Right forelimb (tissue), 1 donor: ENCODE data around the gene TBX1.
"Not testable (repeated sequence)": the region's sequence is repeated elsewhere in the genome, so short reads cannot be mapped to it uniquely, and the experiment has no call there.

Experiments used
- DNase-seq: peaks from one replicate; pipeline ENCODE4 v3.0.0-alpha.2; 2018

The TBX1 gene

DNA sequence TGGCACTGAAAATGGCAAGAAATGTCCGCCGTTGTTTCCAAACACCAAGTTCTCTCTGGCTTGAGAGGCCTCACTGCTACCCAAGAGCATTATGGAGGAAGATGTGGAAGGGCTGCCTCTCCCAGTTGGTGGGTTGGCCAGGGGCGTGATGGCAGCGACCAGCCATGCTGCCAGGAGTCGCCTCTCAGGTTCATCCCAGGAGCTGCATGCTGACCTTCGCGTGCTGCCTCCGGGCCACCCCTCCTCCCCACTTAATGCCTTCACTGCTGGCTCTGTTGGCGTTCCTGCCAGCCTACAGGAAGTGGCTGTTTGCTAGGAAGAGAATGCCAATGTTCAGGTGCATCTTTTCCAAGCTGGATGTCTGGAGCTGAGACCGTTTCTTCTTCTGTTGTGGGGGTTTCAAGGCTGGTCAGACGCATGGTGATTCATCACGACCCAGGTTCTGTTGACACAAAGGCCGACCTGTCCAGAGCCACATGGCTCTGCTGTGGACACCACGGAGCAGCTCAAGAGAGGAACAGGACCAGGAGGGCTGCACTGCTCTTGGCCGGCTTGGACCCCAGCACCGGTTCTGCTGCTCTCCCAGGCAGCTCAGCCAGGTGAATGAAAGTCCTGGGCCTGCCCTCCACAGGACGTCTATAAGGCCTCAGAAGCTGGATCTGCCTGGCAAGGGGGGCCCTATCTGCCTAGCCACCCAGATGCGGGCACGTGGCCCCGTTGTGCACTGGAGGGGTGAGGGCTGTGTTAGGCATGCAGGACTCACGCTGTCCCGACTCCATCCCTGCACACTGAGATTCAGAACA, 25.1 kb downstream of the TBX1 start:
- no peak for DNase-seq

DNA sequence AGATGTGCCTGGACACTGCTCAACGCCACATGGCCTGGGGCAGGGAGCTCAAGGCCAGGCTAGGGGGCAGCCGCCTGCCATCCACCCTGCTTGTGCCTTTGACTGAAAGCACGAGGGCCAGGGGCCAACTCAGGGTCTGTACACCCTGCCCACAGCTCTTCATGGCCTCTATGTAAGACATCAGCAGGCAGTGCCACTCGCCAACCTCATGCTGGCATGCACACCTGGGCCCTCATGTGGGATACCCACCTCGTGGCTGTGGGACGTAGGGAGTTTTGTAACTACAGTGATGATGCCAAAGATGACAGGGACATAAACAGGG, 25.6 kb downstream of the TBX1 start:
- DNase-seq = no peak

DNA sequence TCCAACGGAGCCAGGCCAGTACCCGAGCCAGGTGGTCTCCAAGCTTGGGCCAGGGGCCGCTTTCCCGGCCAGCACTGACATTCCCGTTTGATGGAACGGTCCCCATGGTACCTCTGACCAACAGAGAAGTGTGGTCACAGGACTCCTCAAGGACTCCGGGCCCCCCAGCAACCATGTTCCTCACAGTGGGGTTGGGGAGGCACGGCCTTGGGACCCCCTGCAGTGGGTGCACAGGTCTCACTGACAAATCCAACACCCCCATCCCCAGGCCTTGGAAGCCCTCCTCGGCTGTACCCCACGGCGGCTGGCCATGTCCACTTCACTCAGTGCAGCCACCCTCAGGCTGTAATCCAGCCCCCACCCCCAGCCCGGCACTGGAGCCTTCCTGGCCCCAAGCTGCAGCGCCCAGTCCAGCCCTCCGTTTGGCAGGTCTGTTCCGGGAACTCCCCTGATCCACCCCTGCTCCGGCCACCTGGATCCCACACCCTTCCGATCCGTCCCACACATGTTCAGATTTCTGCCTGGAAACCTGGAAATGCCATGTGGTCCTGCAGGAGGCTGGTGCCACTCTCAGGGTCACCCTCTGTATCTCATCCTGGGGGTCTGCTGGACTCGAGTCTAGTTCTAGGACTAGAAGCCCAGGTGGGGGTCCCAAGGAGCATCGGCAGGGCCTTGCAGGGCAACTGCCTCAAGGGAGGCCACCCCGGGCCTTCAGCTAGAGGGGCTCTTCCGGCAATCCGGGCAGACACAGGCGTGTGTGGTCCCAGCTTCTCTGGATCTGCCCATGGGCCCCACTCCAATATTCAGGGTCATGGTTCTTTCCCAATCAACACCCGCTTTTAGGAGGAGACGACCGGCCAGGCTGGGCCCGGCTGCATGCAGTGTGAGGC, 26.6 kb downstream of the TBX1 start:
- DNase-seq = no peak

DNA sequence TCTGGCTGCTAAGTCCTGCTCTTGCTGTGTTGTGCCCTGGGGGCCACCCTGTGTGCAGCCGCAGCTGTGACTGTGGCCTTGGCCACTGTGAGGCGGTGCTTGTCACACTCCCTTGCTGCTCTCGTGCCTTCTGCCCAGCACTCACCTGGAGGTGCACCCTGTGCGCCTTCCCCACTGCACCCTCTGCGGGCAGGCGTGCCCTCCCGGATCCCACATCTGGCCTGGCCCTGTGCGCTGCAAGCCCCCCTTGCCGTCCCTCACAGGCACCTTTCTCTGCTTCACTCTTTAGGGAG, 27.2 kb downstream of the TBX1 start:
- DNase-seq = no peak

DNA sequence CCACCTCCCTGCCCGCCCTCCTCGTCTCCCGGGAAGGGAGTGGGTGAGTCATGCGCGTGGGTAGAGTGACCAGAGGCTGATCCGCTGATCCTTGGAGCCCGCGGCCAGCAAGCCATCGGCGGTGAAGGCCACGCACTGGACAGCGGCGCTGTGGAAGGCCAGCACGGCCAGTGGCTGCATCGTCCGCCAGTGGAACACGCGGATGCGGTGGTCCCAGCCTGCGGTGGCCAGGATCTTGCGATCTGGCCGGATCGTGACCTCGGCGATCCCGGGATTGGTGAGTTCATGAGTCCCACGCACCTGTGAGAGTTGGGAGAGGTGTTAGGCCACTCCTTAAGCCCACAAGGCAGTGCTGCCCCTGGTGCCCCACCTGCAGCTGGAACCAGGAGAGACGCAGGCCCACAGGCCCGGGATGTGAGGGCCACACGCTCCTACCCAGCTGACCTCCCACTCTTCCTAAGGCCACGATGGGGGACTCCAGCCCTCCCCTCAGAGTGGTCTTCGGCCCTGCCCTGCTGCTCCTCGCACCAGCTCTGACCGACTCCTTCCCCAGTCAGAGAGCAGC, 28.2 kb downstream of the TBX1 start:
- no peak for DNase-seq

DNA sequence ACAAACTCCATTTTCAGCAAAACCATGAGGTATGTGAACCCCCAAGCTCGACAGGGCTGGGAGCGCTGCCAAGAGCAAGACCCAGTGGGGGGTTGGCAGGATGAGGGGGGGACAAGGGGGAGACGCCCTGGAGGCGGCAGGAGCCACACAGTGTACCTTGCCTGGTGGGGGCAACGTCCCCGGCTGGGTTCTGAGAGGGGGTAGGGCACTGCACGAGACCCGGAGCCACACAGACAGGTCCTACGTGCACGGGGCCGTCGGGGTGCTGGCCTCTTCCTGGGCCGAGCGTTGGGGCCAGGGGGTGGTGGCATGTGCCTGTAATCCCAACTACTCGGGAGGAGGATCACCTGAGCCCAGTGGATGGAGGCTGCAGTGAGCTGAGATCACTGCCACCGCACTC, 28.8 kb downstream of the TBX1 start:
- DNase-seq = no peak

DNA sequence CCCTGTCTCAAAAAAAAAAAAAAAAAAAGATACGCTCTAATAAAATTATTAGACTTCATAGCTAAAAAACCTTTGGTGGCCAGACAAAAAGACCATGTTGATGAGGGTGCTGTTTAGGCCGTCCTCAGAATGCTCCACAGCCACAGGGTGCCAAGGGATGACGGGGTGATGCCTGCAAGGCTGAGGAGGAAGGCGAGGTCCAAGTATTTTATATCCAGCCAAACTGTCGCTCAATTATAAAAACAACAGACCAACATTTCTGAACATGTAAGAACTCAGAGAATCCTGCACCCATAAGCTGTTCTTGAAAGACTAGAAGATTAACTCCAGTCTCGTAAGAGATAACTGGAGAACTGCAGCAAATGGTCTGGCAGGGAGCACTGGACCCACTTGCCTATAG, 29.2 kb downstream of the TBX1 start:
- no peak for DNase-seq

DNA sequence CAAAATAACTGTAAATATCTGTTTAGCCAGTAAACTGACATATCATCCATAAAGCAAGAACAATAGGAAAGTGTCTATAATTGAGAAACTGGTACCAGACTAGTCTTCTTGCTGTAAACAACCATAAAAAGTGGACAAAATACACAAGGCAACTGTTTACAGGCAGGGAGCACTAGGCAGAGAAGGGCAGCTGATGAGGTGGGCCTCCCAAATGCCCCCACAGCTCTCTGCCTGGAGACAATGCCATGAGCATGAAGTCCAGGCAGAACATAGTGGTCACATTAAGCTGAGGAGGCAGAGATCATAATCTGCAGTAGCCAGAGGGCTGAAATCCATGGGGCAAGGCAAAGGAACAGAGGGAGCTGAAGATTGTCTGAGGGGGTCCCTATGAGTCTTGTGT, 30.7 kb downstream of the TBX1 start:
- no peak for DNase-seq

DNA sequence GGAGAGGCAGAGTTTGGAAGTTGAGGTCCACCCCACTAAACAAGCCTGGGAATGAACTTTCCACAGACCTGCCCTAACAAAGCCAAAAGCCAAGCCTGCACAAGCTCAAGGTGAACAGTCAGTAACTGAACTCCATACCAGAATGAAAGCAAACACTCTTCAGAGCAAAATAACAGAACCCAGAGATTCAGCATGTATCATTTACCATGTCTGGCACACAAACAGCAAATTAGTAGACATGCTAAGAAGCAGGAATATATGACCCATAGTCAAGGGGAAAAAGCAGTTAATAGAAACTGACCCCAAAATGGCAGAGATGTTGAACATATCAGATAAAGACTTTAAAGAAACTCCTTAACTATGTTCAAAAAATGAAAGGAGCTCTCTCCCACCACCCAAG, 31.3 kb downstream of the TBX1 start:
- no peak for DNase-seq

DNA sequence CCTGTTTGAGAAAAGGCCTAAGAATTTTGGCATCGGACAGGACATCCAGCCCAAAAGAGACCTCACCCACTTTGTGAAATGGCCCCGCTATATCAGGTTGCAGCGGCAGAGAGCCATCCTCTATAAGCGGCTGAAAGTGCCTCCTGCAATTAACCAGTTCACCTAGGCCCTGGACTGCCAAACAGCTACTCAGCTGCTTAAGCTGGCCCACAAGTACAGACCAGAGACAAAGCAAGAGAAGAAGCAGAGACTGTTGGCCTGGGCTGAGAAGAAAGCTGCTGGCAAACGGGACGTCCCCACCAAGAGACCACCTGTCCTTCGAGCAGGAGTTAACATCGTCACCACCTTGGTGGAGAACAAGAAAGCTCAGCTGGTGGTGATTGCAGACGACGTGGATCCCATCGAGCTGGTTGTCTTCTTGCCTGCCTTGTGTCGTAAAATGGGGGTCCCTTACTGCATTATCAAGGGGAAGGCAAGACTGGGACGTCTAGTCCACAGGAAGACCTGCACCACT, 31.9 kb downstream of the TBX1 start:
- DNase-seq = not testable (repeated sequence)

DNA sequence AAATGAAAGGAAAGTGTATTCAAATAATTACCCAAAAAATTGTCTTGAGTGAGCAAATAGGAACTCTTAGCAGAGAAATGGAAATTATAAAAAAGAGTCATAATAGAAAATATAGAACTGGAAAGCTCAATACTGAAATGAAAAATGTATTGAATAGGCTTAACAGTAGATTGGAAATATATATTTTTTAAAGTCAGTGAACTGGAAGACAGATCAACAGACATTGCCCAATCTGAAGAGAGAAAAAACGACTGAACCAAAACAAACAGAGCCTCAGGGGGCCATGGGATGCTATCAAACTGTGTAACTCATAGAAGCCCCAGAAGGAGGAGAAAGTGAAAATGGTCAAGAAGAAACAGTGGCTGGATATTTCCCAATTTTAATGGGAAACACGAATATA, 32.6 kb downstream of the TBX1 start:
- no peak for DNase-seq

DNA sequence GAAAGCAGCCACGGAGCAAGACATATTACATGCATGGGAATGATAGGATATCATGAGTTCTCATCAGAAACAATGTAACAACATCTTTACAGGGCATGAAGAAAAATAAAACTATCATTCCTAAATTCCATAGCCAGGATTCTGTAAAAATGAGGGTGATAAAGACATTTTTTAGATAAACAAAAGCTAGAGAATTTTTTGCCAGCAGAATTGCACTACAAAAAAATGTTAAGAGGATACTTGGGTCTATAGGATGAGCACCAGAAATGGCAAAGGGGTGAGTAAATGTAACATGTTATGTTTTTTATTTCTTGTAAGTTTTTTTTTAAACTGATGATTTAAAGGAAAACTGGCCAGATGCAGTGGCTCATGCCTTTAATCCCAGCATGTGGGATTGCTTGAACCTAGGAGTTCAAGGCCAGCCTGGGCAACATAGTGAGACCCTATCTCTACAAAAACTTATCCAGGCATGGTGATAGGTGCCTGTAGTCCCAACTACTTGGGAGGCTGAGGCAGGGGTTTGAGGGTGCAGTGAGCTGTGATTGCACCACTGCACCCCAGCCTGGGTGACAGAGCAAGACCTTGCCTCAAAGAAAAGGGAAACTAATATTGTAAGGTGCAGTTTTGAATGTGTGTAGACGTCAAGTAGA, 33.2 kb downstream of the TBX1 start:
- DNase-seq = no peak

DNA sequence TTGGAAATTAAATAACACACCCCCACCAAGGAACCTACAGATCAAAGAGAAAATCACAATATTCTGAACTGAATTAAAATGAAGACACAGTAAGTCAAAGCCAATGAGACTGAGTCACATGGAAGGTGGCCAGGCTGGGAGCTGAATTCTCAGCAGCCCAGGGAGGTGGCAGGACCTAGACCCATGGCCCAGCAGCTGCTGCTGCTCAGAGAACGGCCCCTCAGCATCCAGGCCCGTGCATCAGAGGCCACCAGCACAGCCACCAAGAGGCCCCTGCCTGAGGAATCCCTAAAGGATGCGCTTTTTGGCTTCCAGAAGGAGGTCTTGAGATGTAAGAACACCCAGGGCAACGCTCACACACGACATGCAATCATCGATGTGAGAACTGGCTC, 35.0 kb downstream of the TBX1 start:
- no peak for DNase-seq

DNA sequence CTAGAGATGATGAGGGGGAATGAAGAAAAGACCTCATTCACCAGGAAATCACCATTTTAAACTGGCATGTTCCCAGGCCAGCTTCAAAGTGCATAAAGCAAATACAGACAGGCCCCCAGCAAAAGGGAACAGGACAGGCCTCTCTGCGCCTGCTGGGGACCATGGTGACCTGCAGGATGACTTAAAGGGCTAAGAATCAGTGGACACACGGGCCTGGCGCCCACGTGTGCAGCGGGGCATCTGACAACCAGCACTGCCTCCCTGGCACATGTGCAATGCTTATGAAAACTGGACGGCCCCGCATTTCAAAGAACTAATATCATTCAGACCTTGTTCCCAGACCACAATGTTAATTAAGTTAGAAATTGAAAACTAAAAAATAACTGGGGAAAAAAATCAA, 35.6 kb downstream of the TBX1 start:
- no peak for DNase-seq

DNA sequence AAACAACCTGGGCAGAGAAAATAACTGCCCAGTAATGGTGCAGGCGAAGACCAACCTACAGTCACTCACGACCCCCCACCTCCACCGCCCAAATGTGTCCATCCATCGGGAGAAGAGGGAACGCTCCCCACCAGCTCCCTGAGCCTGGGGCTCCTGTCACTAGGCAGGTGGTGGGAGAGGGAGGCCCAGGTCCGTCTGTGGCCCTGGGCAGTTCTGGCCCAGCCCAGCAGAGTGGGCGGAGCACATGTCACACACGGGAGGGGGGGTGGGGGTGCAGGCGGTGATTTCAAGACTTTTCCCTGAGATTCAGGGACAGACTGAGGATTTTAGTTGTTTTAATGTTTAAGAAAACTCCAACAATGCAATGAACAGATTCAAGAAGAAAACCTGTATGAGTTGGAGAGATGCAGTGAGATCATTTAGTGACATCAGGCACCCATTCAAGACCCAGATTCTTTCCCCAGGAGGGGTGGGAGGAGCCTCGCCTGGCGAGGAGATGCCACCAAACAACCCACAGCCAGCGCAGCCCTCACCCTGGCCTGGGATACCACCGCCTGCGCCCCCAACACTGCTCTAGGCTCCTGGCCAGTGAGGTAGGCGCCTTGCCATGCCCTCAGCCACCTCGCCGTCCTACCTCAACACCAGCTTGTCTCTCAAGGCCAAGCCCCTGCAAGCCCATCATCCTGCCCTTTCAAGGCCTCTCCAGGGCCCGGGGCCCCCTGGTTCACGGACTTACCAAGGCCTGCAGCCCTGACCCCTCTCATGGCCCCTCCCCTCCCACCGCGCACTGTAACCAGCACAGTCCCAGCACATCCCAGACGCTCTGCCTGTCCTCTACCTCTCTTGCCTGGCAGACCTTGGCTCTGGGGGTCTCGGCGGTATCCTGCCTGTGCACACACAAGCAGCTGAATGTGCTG, 36.8 kb downstream of the TBX1 start:
- no peak for DNase-seq

DNA sequence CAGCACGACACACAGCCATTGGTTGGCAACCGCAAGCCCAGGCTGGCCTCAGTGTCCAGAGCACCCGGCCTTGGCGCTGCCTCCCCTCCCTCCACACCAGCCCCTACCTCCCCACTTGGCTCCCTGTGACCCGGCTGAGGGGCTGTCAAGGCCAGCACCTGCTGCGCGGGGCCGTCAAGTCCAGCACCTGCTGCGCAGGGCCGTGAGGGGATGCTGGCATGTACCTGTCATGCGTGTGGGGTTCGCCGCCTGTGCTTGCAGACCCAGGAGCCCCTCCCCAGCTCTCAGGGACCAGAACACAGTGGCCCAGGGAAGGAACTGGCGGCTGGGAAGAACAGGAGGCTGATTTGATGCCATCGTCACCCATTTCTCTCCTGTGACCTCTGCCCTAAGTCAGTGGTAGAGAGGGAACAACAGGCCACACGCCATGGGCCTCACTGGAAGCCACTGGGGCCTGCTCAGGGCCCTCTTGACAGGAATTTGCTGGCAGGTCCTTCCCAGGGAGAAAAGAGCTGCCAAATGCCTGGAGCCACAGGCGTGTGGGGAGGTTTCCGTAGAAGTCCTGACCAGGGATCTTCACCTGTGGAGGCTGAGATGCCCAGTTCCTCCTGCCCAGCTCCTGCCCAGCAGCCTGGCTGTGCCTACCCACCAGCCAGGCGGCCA, 37.6 kb downstream of the TBX1 start:
- no peak for DNase-seq

DNA sequence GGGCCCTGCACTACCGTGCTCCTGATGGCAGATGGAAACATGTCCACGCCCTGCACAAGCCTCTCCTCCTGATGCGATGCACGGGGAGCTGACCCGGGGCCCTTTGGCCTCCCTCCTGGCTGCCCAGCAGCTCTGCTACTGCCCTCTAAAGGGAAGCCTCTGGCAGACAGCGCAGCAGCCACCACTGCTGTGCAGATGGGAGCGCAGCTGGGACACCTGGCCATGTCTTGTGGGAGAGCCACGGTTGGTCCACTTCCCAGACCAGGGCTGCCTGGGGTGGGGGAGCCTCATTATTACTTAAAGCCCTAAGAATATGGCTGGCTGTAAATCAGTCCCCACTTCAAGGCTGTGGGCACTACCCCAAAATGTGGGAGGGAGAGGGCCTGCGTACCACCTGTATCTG, 38.3 kb downstream of the TBX1 start:
- DNase-seq = peak; percentile 68

DNA sequence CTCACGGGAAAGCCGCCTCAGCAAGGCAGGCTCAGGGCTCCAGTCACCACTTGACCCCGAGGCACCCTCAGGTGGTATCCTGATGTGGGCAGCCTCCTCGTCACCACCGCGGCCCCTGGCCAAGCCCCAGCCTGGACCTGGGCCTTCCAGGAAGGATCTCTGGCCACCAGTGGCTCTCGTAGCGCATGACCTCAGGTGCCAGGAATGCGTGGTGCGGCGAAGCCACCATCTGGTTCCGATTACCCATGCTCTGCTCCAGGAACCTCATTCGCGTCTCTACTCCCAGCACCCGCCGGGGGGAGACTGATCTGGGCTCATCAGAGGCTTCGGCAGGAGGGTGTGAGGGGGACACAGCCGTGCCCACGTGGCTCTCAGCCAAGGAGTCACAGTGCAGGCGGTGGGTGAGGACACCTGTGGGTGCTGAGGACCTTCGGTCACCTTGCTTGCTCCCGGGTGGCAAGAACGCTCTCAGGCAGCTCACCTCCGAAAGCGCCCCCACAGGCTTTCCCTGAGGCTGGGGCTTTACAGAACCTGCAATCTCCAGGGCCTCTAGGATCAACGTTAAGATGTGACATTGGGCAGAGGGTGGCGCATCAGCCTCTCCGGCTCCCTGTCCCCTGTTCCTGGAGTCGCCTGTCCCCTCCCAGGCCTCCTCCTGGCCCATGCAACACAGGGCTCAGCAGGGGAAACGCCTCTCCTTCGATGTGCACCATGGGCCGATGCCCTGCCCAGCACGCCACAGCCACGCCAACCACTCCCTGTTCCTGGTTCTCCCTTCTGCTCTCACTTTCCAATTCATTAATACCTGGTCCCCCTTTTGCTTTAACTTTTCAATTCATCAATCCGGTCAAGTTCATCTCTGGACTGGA, 39.0 kb downstream of the TBX1 start:
- peak; percentile 89 for DNase-seq

DNA sequence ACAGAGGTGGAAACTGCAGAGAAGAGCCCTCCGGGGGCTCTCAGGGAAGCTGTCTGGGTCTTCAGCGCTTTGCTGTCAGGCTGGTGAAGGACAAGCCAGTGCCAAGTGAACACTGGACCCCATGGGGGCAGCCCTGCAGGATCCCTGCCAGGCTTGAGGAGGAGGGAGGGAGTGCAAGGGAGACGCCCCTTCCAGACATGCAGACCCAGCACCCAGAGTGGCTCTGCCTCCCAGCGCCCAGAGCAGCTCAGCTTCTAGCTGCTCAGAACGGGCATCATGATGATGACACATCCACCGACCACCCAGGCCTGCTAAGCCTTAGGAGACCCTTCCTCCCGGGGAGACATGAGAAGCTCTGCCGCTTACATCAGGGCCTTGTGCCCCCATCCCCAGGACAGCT, 39.7 kb downstream of the TBX1 start:
- no peak for DNase-seq

DNA sequence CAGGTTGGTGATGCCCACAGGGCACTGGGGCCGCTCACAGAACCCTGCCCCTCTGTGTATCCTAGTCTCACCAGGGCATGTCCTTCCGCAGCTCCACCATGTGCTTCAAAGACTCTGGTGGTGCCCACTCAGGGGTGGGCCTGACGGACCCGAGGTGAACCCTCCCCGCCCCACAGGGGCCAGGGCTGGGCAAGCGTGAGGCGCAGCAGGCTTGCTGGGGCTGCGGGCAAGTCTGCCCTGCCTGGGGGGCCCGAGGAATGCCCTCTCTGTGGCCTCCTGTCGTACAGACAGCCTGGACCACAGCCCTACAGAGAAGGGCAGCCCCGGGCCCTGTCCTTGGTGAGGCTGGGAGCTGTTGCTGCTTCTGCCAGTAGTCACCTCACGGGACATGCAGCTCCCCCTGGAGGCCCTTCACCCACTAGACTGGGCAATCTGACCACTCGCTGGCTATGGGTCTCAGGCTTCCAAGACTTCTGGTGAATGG, 40.2 kb downstream of the TBX1 start:
- no peak for DNase-seq
